H9 (cell line): ENCODE data around the gene IRF7. TPM values are rescaled to one million over a fixed set of nuclear protein-coding genes. Genes with fewer than 3 reads are reported as not detected.

ENCODE experiments used
- DNase-seq: peaks from one replicate; pipeline ENCODE4 v3.0.0-alpha.2; 2017
- H2AFZ ChIP-seq: one replicate; pipeline ENCODE4 v1.6.1; 2013; ENCODE audit warnings: mild to moderate bottlenecking, low read length, control low read depth, moderate library complexity
- H2AK5ac ChIP-seq: 2 replicates; pipeline ENCODE4 v1.6.1; 2013; ENCODE audit warnings: low read length, control low read depth, mixed read lengths; ENCODE audit not compliant: insufficient read length
- H2BK120ac ChIP-seq: one replicate; pipeline ENCODE4 v1.6.1; 2013; ENCODE audit warnings: low read depth, mild to moderate bottlenecking, low read length, control low read depth, inconsistent platforms; ENCODE audit not compliant: poor library complexity, severe bottlenecking
- H2BK12ac ChIP-seq: 2 replicates; pipeline ENCODE4 v1.6.1; 2013; ENCODE audit warnings: low read length, control low read depth, mixed read lengths, low read depth; ENCODE audit not compliant: insufficient read length
- H2BK15ac ChIP-seq: 2 replicates; pipeline ENCODE4 v1.6.1; 2013; ENCODE audit warnings: low read depth, low read length, control low read depth
- H2BK20ac ChIP-seq: one replicate; pipeline ENCODE4 v1.6.1; 2013; ENCODE audit warnings: low read depth, mild to moderate bottlenecking, low read length, control low read depth, inconsistent platforms; ENCODE audit not compliant: poor library complexity, severe bottlenecking
- H2BK5ac ChIP-seq: 2 replicates; pipeline ENCODE4 v1.6.1; 2013; ENCODE audit warnings: low read length, control low read depth, mixed read lengths; ENCODE audit not compliant: insufficient read length
- H3K14ac ChIP-seq: 2 replicates; pipeline ENCODE4 v1.6.1; 2013; ENCODE audit warnings: low read length, control low read depth; ENCODE audit not compliant: insufficient read depth
- H3K18ac ChIP-seq: 2 replicates; pipeline ENCODE4 v1.6.1; 2013; ENCODE audit warnings: low read depth, mild to moderate bottlenecking, mixed read lengths, low read length, control low read depth; ENCODE audit not compliant: insufficient read length
- H3K23ac ChIP-seq: 2 replicates; pipeline ENCODE4 v1.6.1; 2013; ENCODE audit warnings: low read length, control low read depth, mixed read lengths, low read depth; ENCODE audit not compliant: insufficient read length
- H3K23me2 ChIP-seq: 2 replicates; pipeline ENCODE4 v1.6.1; 2013; ENCODE audit warnings: low read depth, mild to moderate bottlenecking, mixed read lengths, low read length, control low read depth; ENCODE audit not compliant: insufficient read length, poor library complexity, severe bottlenecking
- H3K27ac ChIP-seq: 2 replicates; pipeline ENCODE4 v1.5.1; 2013; ENCODE audit warnings: low read length, control low read depth, mixed read lengths, low read depth; ENCODE audit not compliant: insufficient read length
- H3K27me3 ChIP-seq: 2 replicates; pipeline ENCODE4 v1.6.1; 2013; ENCODE audit warnings: low read length, control low read depth, inconsistent platforms; ENCODE audit not compliant: insufficient read depth
- H3K4ac ChIP-seq: 2 replicates; pipeline ENCODE4 v1.6.1; 2013; ENCODE audit warnings: low read depth, mild to moderate bottlenecking, control low read depth, inconsistent platforms, low read length, moderate library complexity
- H3K4me1 ChIP-seq: 2 replicates; pipeline ENCODE4 v1.6.1; 2013; ENCODE audit warnings: low read length, control low read depth, inconsistent platforms; ENCODE audit not compliant: insufficient read depth
- H3K4me2 ChIP-seq: 2 replicates; pipeline ENCODE4 v1.6.1; 2013; ENCODE audit warnings: low read length, control low read depth, mixed read lengths; ENCODE audit not compliant: insufficient read length, insufficient read depth
- H3K56ac ChIP-seq: 2 replicates; pipeline ENCODE4 v1.6.1; 2013; ENCODE audit warnings: low read depth, mild to moderate bottlenecking, mixed read lengths, low read length, control low read depth; ENCODE audit not compliant: insufficient read length
- H3K79me1 ChIP-seq: 2 replicates; pipeline ENCODE4 v1.6.1; 2013; ENCODE audit warnings: low read depth, mild to moderate bottlenecking, moderate library complexity, low read length, control low read depth, inconsistent platforms; ENCODE audit not compliant: insufficient read depth, poor library complexity, severe bottlenecking
- H3K79me2 ChIP-seq: 2 replicates; pipeline ENCODE4 v1.6.1; 2013; ENCODE audit warnings: low read length, control low read depth, inconsistent platforms; ENCODE audit not compliant: insufficient read depth
- H3K9ac ChIP-seq: 2 replicates; pipeline ENCODE4 v1.6.1; 2013; ENCODE audit warnings: low read length, control low read depth, mixed read lengths; ENCODE audit not compliant: insufficient read length; ENCODE audit errors: extremely low read depth
- H3K9me3 ChIP-seq: one replicate; pipeline ENCODE4 v1.6.1; 2013; ENCODE audit warnings: low read depth, low read length, inconsistent platforms; ENCODE audit not compliant: control insufficient read depth
- H3T11ph ChIP-seq: one replicate; pipeline ENCODE4 v1.6.1; 2013; ENCODE audit warnings: mild to moderate bottlenecking, low read length, control low read depth, inconsistent platforms
- H4K20me1 ChIP-seq: one replicate; pipeline ENCODE4 v1.6.1; 2013; ENCODE audit not compliant: control insufficient read depth, insufficient read length, insufficient read depth
- H4K5ac ChIP-seq: 2 replicates; pipeline ENCODE4 v1.6.1; 2013; ENCODE audit warnings: low read depth, mild to moderate bottlenecking, mixed read lengths, low read length, control low read depth; ENCODE audit not compliant: insufficient read length
- H4K8ac ChIP-seq: replicated peaks from 2 replicates; pipeline ENCODE4 v1.6.1; 2013; ENCODE audit warnings: low read length, control low read depth, mixed read lengths, low read depth; ENCODE audit not compliant: insufficient read length
- H4K91ac ChIP-seq: 2 replicates; pipeline ENCODE4 v1.6.1; 2013; ENCODE audit warnings: low read depth, mild to moderate bottlenecking, moderate library complexity, mixed read lengths, low read length, control low read depth; ENCODE audit not compliant: insufficient read length
- H3K27ac Mint-ChIP-seq, 3 experiments: 2 replicates in 2 of 3; 3 replicates in 1 of 3; pipeline ENCODE4 v1.8.0; 2020 to 2021; ENCODE audit warnings: mixed read lengths in 3 of 3, mild to moderate bottlenecking in 1 of 3, moderate library complexity in 1 of 3
- H3K27me3 Mint-ChIP-seq: 2 replicates; pipeline ENCODE4 v1.8.0; 2021; ENCODE audit warnings: low read depth, mild to moderate bottlenecking, moderate library complexity, mixed read lengths
- H3K36me3 Mint-ChIP-seq, 3 experiments: 2 replicates in 2 of 3; 3 replicates in 1 of 3; pipeline ENCODE4 v1.8.0; 2020 to 2021; ENCODE audit warnings: low read depth in 3 of 3, mixed read lengths in 3 of 3; ENCODE audit not compliant: insufficient read depth in 1 of 3
- H3K4me1 Mint-ChIP-seq, 2 experiments: 2 replicates each; pipeline ENCODE4 v1.8.0; 2020; ENCODE audit warnings: mixed read lengths in 2 of 2
- H3K4me3 Mint-ChIP-seq, 2 experiments: 2 replicates in 1 of 2; 3 replicates in 1 of 2; pipeline ENCODE4 v1.8.0; 2020 to 2021; ENCODE audit warnings: mild to moderate bottlenecking in 2 of 2, mixed read lengths in 2 of 2, moderate library complexity in 1 of 2
- H3K9me3 Mint-ChIP-seq, 2 experiments: 2 replicates in 1 of 2; 3 replicates in 1 of 2; pipeline ENCODE4 v1.8.0; 2020; ENCODE audit warnings: mild to moderate bottlenecking in 2 of 2, mixed read lengths in 2 of 2, moderate library complexity in 1 of 2
- WGBS: extraction: QIAGEN DNeasy Blood & Tissue Kit; methylation state at CpG from one replicate; pipeline ENCODE4 v1.1.7; 2013; ENCODE audit warnings: missing lambda C conversion rate, low lambda C conversion rate, mixed read lengths; ENCODE audit not compliant: insufficient read length; ENCODE audit errors: extremely low coverage; 5-methylcytosine and 5-hydroxymethylcytosine counted together
- total RNA-seq: library from RNA; stranded (reverse); gene quantifications from 2 replicates; pipeline ENCODE4 v1.2.1, GENCODE V29; 2021
- TF ChIP-seq, protein P1 (sequence below): fragments of 200-600 bp; sonication (generic); conservative IDR thresholded peaks from 3 replicates; pipeline ENCODE4 v1.8.0; 2021; ENCODE audit warnings: antibody characterized with exemption, mild to moderate bottlenecking

IRF7 gene
- total RNA-seq, 1 experiment from 2014 or later = 9.8 TPM

- Mint-ChIP-seq H3K36me3 (peaks cover 31 to 67% (median 62%) of the 10 kb centered on the region in 3 experiments), H3K4me3 (no peak overlapping the region), H3K27ac (no peak overlapping the region), H3K27me3 (no peaks in the 10 kb centered on the region), H3K9me3 (no peaks in the 10 kb centered on the region), H3K4me1 (peaks cover 0 to 3% of the 10 kb centered on the region in 2 experiments; a peak in 2 of 4 replicates)
- H4K91ac ChIP-seq = no peak overlapping the region
- H2BK5ac ChIP-seq = no peak overlapping the region
- H2BK12ac ChIP-seq = no peak overlapping the region
- H3K4ac ChIP-seq = no peak overlapping the region
- H3T11ph ChIP-seq = no peak overlapping the region
- H3K9ac ChIP-seq = no peak overlapping the region
- no peak overlapping the region for H2AK5ac ChIP-seq
- H3K14ac ChIP-seq = no peak overlapping the region; the same call in 1 of the 2 replicates
- H4K8ac ChIP-seq = no peak overlapping the region
- no peaks in the 10 kb centered on the region for H3K23me2 ChIP-seq
- no peak overlapping the region for H3K4me2 ChIP-seq
- no peaks in the 10 kb centered on the region for H3K27me3 ChIP-seq
- H3K79me2 ChIP-seq = peaks cover 17% of the 10 kb centered on the region; the same call in 1 of the 2 replicates
- H3K9me3 ChIP-seq = no peaks in the 10 kb centered on the region
- no peaks in the 10 kb centered on the region for H3K4me1 ChIP-seq
- TF ChIP-seq, protein P1, sequence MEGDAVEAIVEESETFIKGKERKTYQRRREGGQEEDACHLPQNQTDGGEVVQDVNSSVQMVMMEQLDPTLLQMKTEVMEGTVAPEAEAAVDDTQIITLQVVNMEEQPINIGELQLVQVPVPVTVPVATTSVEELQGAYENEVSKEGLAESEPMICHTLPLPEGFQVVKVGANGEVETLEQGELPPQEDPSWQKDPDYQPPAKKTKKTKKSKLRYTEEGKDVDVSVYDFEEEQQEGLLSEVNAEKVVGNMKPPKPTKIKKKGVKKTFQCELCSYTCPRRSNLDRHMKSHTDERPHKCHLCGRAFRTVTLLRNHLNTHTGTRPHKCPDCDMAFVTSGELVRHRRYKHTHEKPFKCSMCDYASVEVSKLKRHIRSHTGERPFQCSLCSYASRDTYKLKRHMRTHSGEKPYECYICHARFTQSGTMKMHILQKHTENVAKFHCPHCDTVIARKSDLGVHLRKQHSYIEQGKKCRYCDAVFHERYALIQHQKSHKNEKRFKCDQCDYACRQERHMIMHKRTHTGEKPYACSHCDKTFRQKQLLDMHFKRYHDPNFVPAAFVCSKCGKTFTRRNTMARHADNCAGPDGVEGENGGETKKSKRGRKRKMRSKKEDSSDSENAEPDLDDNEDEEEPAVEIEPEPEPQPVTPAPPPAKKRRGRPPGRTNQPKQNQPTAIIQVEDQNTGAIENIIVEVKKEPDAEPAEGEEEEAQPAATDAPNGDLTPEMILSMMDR = no peak
- no peak overlapping the region for H3K56ac ChIP-seq
- no CpG with 5 or more reads among the region's 10 CpGs for WGBS
- no peak overlapping the region for H4K5ac ChIP-seq
- no peak overlapping the region for H3K27ac ChIP-seq
- no peak for DNase-seq
- no peak overlapping the region for H2BK20ac ChIP-seq
- no peak overlapping the region for H2AFZ ChIP-seq
- peaks cover 7% of the 10 kb centered on the region for H3K79me1 ChIP-seq
- peaks cover 3% of the 10 kb centered on the region for H4K20me1 ChIP-seq
- H3K23ac ChIP-seq = no peak overlapping the region
- no peak overlapping the region for H3K18ac ChIP-seq
- H2BK120ac ChIP-seq = no peak overlapping the region
- H2BK15ac ChIP-seq = no peak overlapping the region
Observed at GRCh38 chr11:584287-584686, 31.5 kb downstream of the IRF7 start.
